ENCODE results near the gene SACS. TPM values are rescaled to one million over a fixed set of nuclear protein-coding genes. Genes with fewer than 3 reads are reported as not detected.
"Not testable (repeated sequence)": the region's sequence is repeated elsewhere in the genome, so short reads cannot be mapped to it uniquely, and the experiment has no call there.

Gene SACS
- total RNA-seq, 2 donors from 2014 or later = 3.3 to 4.5 TPM

- intact Hi-C loops (cut with DNase I, micrococcal nuclease) = no loop called here
- no peak for DNase-seq
- ATAC-seq = no peak
Measured at GRCh38 chr13:23456437-23457210, 23.1 kb upstream of the SACS start.

- DNase-seq (no peak), ATAC-seq (no peak)
- intact Hi-C loops (cut with DNase I, micrococcal nuclease) = no loop called here
Measured at GRCh38 chr13:23455401-23456185, 22.1 kb upstream of the SACS start.

GRCh38 chr13:23453132-23453531 is 19.6 kb upstream of the SACS start:
- ATAC-seq (no peak), DNase-seq (no peak)
- intact Hi-C loops (cut with DNase I, micrococcal nuclease) = no loop called here

- intact Hi-C loops (cut with DNase I, micrococcal nuclease) = no loop called here
- DNase-seq = no peak
- no peak for ATAC-seq
Measured at GRCh38 chr13:23450340-23451046, 17.0 kb upstream of the SACS start.

- DNase-seq = no peak
- intact Hi-C loops (cut with DNase I, micrococcal nuclease) = no loop called here
- ATAC-seq = no peak
Measured at GRCh38 chr13:23449398-23450162, 16.1 kb upstream of the SACS start.

- intact Hi-C loops (cut with DNase I, micrococcal nuclease) = no loop called here
- DNase-seq (no peak), ATAC-seq (no peak)
Measured at GRCh38 chr13:23447927-23448326, 14.4 kb upstream of the SACS start.

- no peak for ATAC-seq
- intact Hi-C loops (cut with DNase I, micrococcal nuclease) = no loop called here
- DNase-seq = no peak
Measured at GRCh38 chr13:23445794-23446193, 12.3 kb upstream of the SACS start.

GRCh38 chr13:23443878-23444277 is 10.4 kb upstream of the SACS start:
- ATAC-seq (no peak), DNase-seq (no peak)
- intact Hi-C loops (cut with DNase I, micrococcal nuclease) = no loop called here

- intact Hi-C loops (cut with DNase I, micrococcal nuclease) = no loop called here
- no peak for ATAC-seq
- no peak for DNase-seq
Measured at GRCh38 chr13:23443110-23443509, 9.6 kb upstream of the SACS start.

GRCh38 chr13:23440821-23441618 is 7.5 kb upstream of the SACS start:
- DNase-seq (no peak), ATAC-seq (no peak)
- intact Hi-C loops (cut with DNase I, micrococcal nuclease) = no loop called here

GRCh38 chr13:23440324-23440723 is 6.8 kb upstream of the SACS start:
- ATAC-seq; DNase-seq; intact Hi-C loops (cut with DNase I, micrococcal nuclease): not testable (repeated sequence)

- no peak for DNase-seq
- intact Hi-C loops (cut with DNase I, micrococcal nuclease) = no loop called here
- no peak for ATAC-seq
Measured at GRCh38 chr13:23437916-23438315, 4.4 kb upstream of the SACS start.

GRCh38 chr13:23436680-23437079 is 3.2 kb upstream of the SACS start:
- DNase-seq = no peak
- no peak for ATAC-seq
- intact Hi-C loops (cut with DNase I, micrococcal nuclease) = no loop called here

GRCh38 chr13:23434491-23434890 is 989 bp upstream of the SACS start:
- ATAC-seq (no peak), DNase-seq (no peak)
- intact Hi-C loops (cut with DNase I, micrococcal nuclease) = no loop called here

GRCh38 chr13:23432626-23433025 is 876 bp downstream of the SACS start:
- DNase-seq (no peak), ATAC-seq (no peak)
- intact Hi-C loops (cut with DNase I, micrococcal nuclease) = no loop called here

GRCh38 chr13:23430664-23431063 is 2.8 kb downstream of the SACS start:
- no peak for DNase-seq
- no peak for ATAC-seq
- intact Hi-C loops (cut with DNase I, micrococcal nuclease) = no loop called here

GRCh38 chr13:23427881-23428528 is 5.5 kb downstream of the SACS start:
- ATAC-seq (no peak), DNase-seq (no peak)
- intact Hi-C loops (cut with DNase I, micrococcal nuclease) = no loop called here

GRCh38 chr13:23427342-23427843 is 6.1 kb downstream of the SACS start:
- intact Hi-C loops (cut with DNase I, micrococcal nuclease) = no loop called here
- DNase-seq (peak; percentile 10 to 52), ATAC-seq (peak; percentile 21)

Measured in left colon (tissue), 2 donors.